Lung (tissue), 12 donors: ENCODE measurements around the gene SULT2B1. TPM values are rescaled to one million over a fixed set of nuclear protein-coding genes. Genes with fewer than 3 reads are reported as not detected.

ENCODE experiments used
- ATAC-seq: fragments of 200-7000 bp; cut with Tn5 transposase; one replicate; pipeline ENCODE4 v1.9.1; 2020; ENCODE audit warnings: moderate number of reproducible peaks; ENCODE audit not compliant: insufficient read depth, low FRiP score
- DNase-seq, 3 donors: peaks; one replicate each; pipeline ENCODE4 v3.0.0-alpha.2; 2013 to 2017
- H3K27ac ChIP-seq, 2 donors: one replicate each; pipeline ENCODE4 v1.5.1; 2013; ENCODE audit warnings: mild to moderate bottlenecking in 2 of 2, moderate library complexity in 2 of 2, control low read depth in 1 of 2, inconsistent platforms in 1 of 2, low read depth in 1 of 2, low read length in 1 of 2
- H3K27me3 ChIP-seq, 3 donors: one replicate each; pipeline ENCODE4 v1.5.1; 2013; ENCODE audit warnings: low read length in 2 of 3; ENCODE audit not compliant: control insufficient read depth in 3 of 3, insufficient read depth in 3 of 3
- H3K36me3 ChIP-seq, 4 donors: one replicate each; pipeline ENCODE4 v1.5.1; 2013; ENCODE audit warnings: low read length in 4 of 4, mild to moderate bottlenecking in 1 of 4, moderate library complexity in 1 of 4; ENCODE audit not compliant: control insufficient read depth in 4 of 4, insufficient read depth in 4 of 4
- H3K4me1 ChIP-seq, 5 donors: one replicate each; pipeline ENCODE4 v1.5.1; 2013; ENCODE audit warnings: low read length in 5 of 5, mild to moderate bottlenecking in 2 of 5, moderate library complexity in 1 of 5; ENCODE audit not compliant: control insufficient read depth in 5 of 5, insufficient read depth in 5 of 5
- H3K4me3 ChIP-seq: one replicate; pipeline ENCODE4 v1.5.1; 2013; ENCODE audit warnings: mild to moderate bottlenecking, control low read depth, moderate library complexity
- H3K9ac ChIP-seq, 2 donors: one replicate each; pipeline ENCODE4 v1.5.1; 2013; ENCODE audit warnings: low read length in 2 of 2, control low read depth in 1 of 2; ENCODE audit not compliant: insufficient read depth in 1 of 2
- H3K9me3 ChIP-seq, 4 donors: one replicate each; pipeline ENCODE4 v1.5.1; 2013; ENCODE audit warnings: low read length in 3 of 4, mild to moderate bottlenecking in 1 of 4, moderate library complexity in 1 of 4; ENCODE audit not compliant: control insufficient read depth in 4 of 4, insufficient read depth in 3 of 4
- CTCF ChIP-seq: IDR thresholded peaks from 2 replicates; pipeline ENCODE4 v1.5.1; 2012; ENCODE audit warnings: mild to moderate bottlenecking; ENCODE audit errors: control extremely low read depth, extremely low read depth
- WGBS, 2 donors: extraction: QIAGEN DNeasy Blood & Tissue Kit; methylation state at CpG; one replicate each; pipeline ENCODE4 v1.1.7; 2013; 5-methylcytosine and 5-hydroxymethylcytosine counted together
- polyA plus RNA-seq, 2 donors: library from polyadenylated mRNA; stranded (reverse); fragments of 200-250 nt; gene quantifications; one replicate each; pipeline ENCODE4 v1.2.1, GENCODE V29; 2013
- total RNA-seq, 2 donors: library from RNA; depleted of rRNA in 1 of 2; stranded (reverse); fragments of >200 nt in 1 of 2; gene quantifications; one replicate each; pipeline ENCODE4 v1.2.1, GENCODE V29; 2014 to 2021
- donor health status: control.
- donor health status: control.
- donor health status: Bipolar disorder and iron deficiency.
- donor health status: healthy.
- donor health status: DM: yes; HTN: yes; CAD: no.

SULT2B1 gene
- total and polyA plus RNA-seq, 4 donors, result 1.2 to 22.9 (median 10.7) TPM

GRCh38 chr19:48611872-48612271 lies 59.9 kb downstream of the SULT2B1 start:
- H3K4me1 ChIP-seq, result peaks cover 0 to 20% (median 11%) of the 10 kb centered on the region in 5 donors
- H3K36me3 ChIP-seq, result peaks cover 10 to 21% (median 17%) of the 10 kb centered on the region in 4 donors
- TF ChIP-seq CTCF, result no peak
- no peak for ATAC-seq
- no peak overlapping the region for H3K4me3 ChIP-seq
- H3K27ac ChIP-seq, result no peak overlapping the region
- H3K9ac ChIP-seq, result no peak overlapping the region
- WGBS, 2 donors, result 92 to 93% methylated on average over 14 of the region's 14 CpGs
- DNase-seq, result no peak
- H3K27me3 ChIP-seq, result no peaks in the 10 kb centered on the region
- H3K9me3 ChIP-seq, result no peaks in the 10 kb centered on the region

GRCh38 chr19:48613024-48613851 lies 61.3 kb downstream of the SULT2B1 start:
- 79 to 83% methylated on average over 38 to 39 of the region's 39 CpGs for WGBS, 2 donors
- peak overlapping the region in 1 of 2 donors; percentile 78 for H3K27ac ChIP-seq
- TF ChIP-seq CTCF, result no peak
- H3K27me3 ChIP-seq, result no peaks in the 10 kb centered on the region
- no peak for ATAC-seq
- H3K9me3 ChIP-seq, result no peaks in the 10 kb centered on the region
- peaks cover 0 to 33% (median 20%) of the 10 kb centered on the region in 5 donors for H3K4me1 ChIP-seq
- H3K36me3 ChIP-seq, result peaks cover 13 to 31% (median 22%) of the 10 kb centered on the region in 4 donors
- no peak overlapping the region for H3K9ac ChIP-seq
- no peak overlapping the region for H3K4me3 ChIP-seq
- no peak for DNase-seq

- H3K4me3 ChIP-seq, result no peak overlapping the region
- no peaks in the 10 kb centered on the region for H3K27me3 ChIP-seq
- H3K36me3 ChIP-seq, result peaks cover 13 to 38% (median 22%) of the 10 kb centered on the region in 4 donors
- 68 to 84% methylated on average over 13 of the region's 13 CpGs for WGBS, 2 donors
- DNase-seq (no peak), ATAC-seq (no peak)
- no peaks in the 10 kb centered on the region for H3K9me3 ChIP-seq
- H3K9ac ChIP-seq, result no peak overlapping the region
- TF ChIP-seq CTCF, result no peak
- peak overlapping the region in 1 of 2 donors; percentile 78 for H3K27ac ChIP-seq
- peaks cover 0 to 35% (median 20%) of the 10 kb centered on the region in 5 donors for H3K4me1 ChIP-seq
Observed at GRCh38 chr19:48613852-48614435, 62.0 kb downstream of the SULT2B1 start.
